HCT116 (cell line): ENCODE data around the gene KCND3. TPM values are rescaled to one million over a fixed set of nuclear protein-coding genes. Genes with fewer than 3 reads are reported as not detected.

Experiments used
- ATAC-seq: fragments of 200-7000 bp; cut with Tn5 transposase; 2 replicates; pipeline ENCODE4 v1.9.1; 2020; ENCODE audit warnings: mild to moderate bottlenecking, moderate library complexity
- BruUV-seq: library from RNA; stranded (reverse); fragments of 400-500 nt; replicated peaks from 2 replicates; lab custom pipeline; 2021; lab: Mats Ljungman, UMichigan
- CTCF ChIA-PET: fragments of 300-600 bp; sonication (Branson Sonifier 250); formaldehyde crosslinking; loops from one replicate; lab custom pipeline; 2021; ENCODE audit warnings: antibody characterized with exemption; lab: Charles Lee
- POLR2A ChIA-PET: fragments of 300-600, 350-600 bp; sonication (Branson Sonifier 250); formaldehyde crosslinking; loops from one replicate; lab custom pipeline; 2021; ENCODE audit warnings: antibody characterized with exemption; lab: Charles Lee
- RAD21 ChIA-PET, 2 experiments: fragments of 300-600 bp; sonication (Branson Sonifier 250); formaldehyde crosslinking; loops; one replicate each; lab custom pipeline; 2023; ENCODE audit warnings: low total read pairs in 2 of 2; ENCODE audit not compliant: uncharacterized antibody in 2 of 2, unreplicated experiment in 2 of 2, low non-redundant PET in 1 of 2; lab: Charles Lee
- DNase-seq: peaks from one replicate; pipeline ENCODE4 v3.0.0-alpha.2; 2010; ENCODE audit warnings: low read depth, low spot score
- H2AFZ ChIP-seq: fragments of 200-600 bp; shearing (Covaris generic), sonication (generic); 2 replicates; pipeline ENCODE4 v1.6.1; 2017; ENCODE audit warnings: low read depth, mixed run types, mixed read lengths, antibody characterized with exemption, low read length; ENCODE audit not compliant: poor library complexity, severe bottlenecking
- H3K27ac ChIP-seq: 2 replicates; pipeline ENCODE4 v1.5.1; 2012; ENCODE audit warnings: low read depth, low read length
- H3K27me3 ChIP-seq: fragments of 200-600 bp; sonication (generic); 2 replicates; pipeline ENCODE4 v1.6.1; 2016; ENCODE audit warnings: mixed run types, low read length, mixed read lengths; ENCODE audit not compliant: insufficient read depth
- H3K36me3 ChIP-seq, 2 experiments: fragments of 200-500 bp in 1 of 2; fragments of 200-600 bp in 1 of 2; sonication (Bioruptor generic) in 1 of 2; sonication (generic) in 1 of 2; 2 replicates each; pipeline versions ENCODE4 v1.5.1 to v1.6.1; 2014 to 2016; ENCODE audit warnings: low read length in 2 of 2, inconsistent platforms in 1 of 2, mixed read lengths in 1 of 2, mixed run types in 1 of 2; ENCODE audit not compliant: insufficient read depth in 2 of 2, control insufficient read depth in 1 of 2
- H3K4me1 ChIP-seq, 2 experiments: fragments of 200-600 bp in 1 of 2; sonication (generic) in 1 of 2; 2 replicates each; pipeline versions ENCODE4 v1.5.1 to v1.6.1; 2012 to 2017; ENCODE audit warnings: low read length in 2 of 2, inconsistent platforms in 1 of 2, mild to moderate bottlenecking in 1 of 2, mixed read lengths in 1 of 2, mixed run types in 1 of 2, moderate library complexity in 1 of 2; ENCODE audit not compliant: insufficient read depth in 2 of 2, control insufficient read depth in 1 of 2
- H3K4me2 ChIP-seq: fragments of 200-600 bp; sonication (generic); 2 replicates; pipeline ENCODE4 v1.6.1; 2017; ENCODE audit warnings: mixed run types, low read length, mixed read lengths
- H3K4me3 ChIP-seq, 2 experiments: fragments of 200-600 bp in 1 of 2; sonication (generic) in 1 of 2; replicated peaks in 1 of 2; 2 replicates each; pipeline ENCODE4 v1.5.1; 2011 to 2016; ENCODE audit warnings: low read length in 2 of 2, control low read depth in 1 of 2, low read depth in 1 of 2, mild to moderate bottlenecking in 1 of 2, mixed read lengths in 1 of 2, mixed run types in 1 of 2
- H3K79me2 ChIP-seq: fragments of 200-600 bp; sonication (generic); 2 replicates; pipeline ENCODE4 v1.6.1; 2017; ENCODE audit warnings: mild to moderate bottlenecking, mixed run types, low read length, moderate library complexity, mixed read lengths; ENCODE audit not compliant: insufficient read depth
- H3K9ac ChIP-seq: fragments of 200-600 bp; sonication (generic); 2 replicates; pipeline ENCODE4 v1.6.1; 2016; ENCODE audit warnings: low read length, mixed read lengths
- H3K9me2 ChIP-seq: fragments of 200-600 bp; sonication (generic), shearing (Covaris generic); 2 replicates; pipeline ENCODE4 v1.6.1; 2017; ENCODE audit warnings: mixed run types, mild to moderate bottlenecking, moderate library complexity; ENCODE audit not compliant: insufficient read depth
- H3K9me3 ChIP-seq, 2 experiments: fragments of 200-500 bp in 1 of 2; fragments of 200-600 bp in 1 of 2; sonication (Bioruptor generic) in 1 of 2; sonication (generic) in 1 of 2; 2 replicates each; pipeline ENCODE4 v1.6.1; 2014 to 2017; ENCODE audit warnings: low read length in 2 of 2, mixed read lengths in 2 of 2, inconsistent platforms in 1 of 2, low read depth in 1 of 2, mild to moderate bottlenecking in 1 of 2, mixed run types in 1 of 2, moderate library complexity in 1 of 2; ENCODE audit not compliant: control insufficient read depth in 1 of 2, insufficient read depth in 1 of 2
- H4K20me1 ChIP-seq: fragments of 200-600 bp; sonication (generic), shearing (Covaris generic); 2 replicates; pipeline ENCODE4 v1.6.1; 2017; ENCODE audit warnings: mixed run types, mild to moderate bottlenecking, moderate library complexity; ENCODE audit not compliant: insufficient read depth
- CBX3 ChIP-seq: IDR thresholded peaks from 2 replicates; pipeline ENCODE4 v1.6.1; 2012; ENCODE audit warnings: low read depth
- ELF1 ChIP-seq: IDR thresholded peaks from 2 replicates; pipeline ENCODE4 v1.6.1; 2012; ENCODE audit warnings: low read depth, borderline replicate concordance
- EZH2 ChIP-seq: fragments of 200-600 bp; sonication (generic); IDR thresholded peaks from 2 replicates; pipeline ENCODE4 v1.6.1; 2017; ENCODE audit warnings: antibody characterized with exemption, mixed run types
- EZH2phosphoT487 ChIP-seq: fragments of 200-600 bp; IDR thresholded peaks from 2 replicates; pipeline ENCODE4 v1.6.1; 2018; ENCODE audit warnings: antibody characterized with exemption, borderline replicate concordance
- FOSL1 ChIP-seq: IDR thresholded peaks from 2 replicates; pipeline ENCODE4 v1.6.1; 2012; ENCODE audit warnings: low read depth
- RAD21 ChIP-seq: IDR thresholded peaks from 2 replicates; pipeline ENCODE4 v1.6.1; 2012; ENCODE audit warnings: low read depth, mild to moderate bottlenecking
- SIN3A ChIP-seq: IDR thresholded peaks from 2 replicates; pipeline ENCODE4 v1.6.1; 2012; ENCODE audit warnings: low read depth
- SRF ChIP-seq: IDR thresholded peaks from 2 replicates; pipeline ENCODE4 v1.6.1; 2012; ENCODE audit warnings: low read depth
- YY1 ChIP-seq: IDR thresholded peaks from 2 replicates; pipeline ENCODE4 v1.6.1; 2011; ENCODE audit warnings: low read length, low read depth, moderate library complexity, mild to moderate bottlenecking; ENCODE audit not compliant: insufficient replicate concordance; ENCODE audit errors: extremely low read depth
- ZFX ChIP-seq: fragments of 450-650 bp; IDR thresholded peaks from 2 replicates; pipeline ENCODE4 v1.6.1; 2017
- intact Hi-C: fragments of 100-400 bp; cut with micrococcal nuclease; formaldehyde crosslinking; loops from 2 replicates; pipeline ENCODE4 v1.10.0; 2022
- total RNA-seq: library from RNA; stranded (reverse); gene quantifications from one replicate; pipeline ENCODE4 v1.2.1, GENCODE V29; 2021; ENCODE audit not compliant: unreplicated experiment
- TF ChIP-seq, protein P1 (sequence below): IDR thresholded peaks from 2 replicates; pipeline ENCODE4 v1.6.1; 2012; ENCODE audit warnings: low read depth
- TF ChIP-seq, protein P2 (sequence below): IDR thresholded peaks from 2 replicates; pipeline ENCODE4 v1.6.1; 2012
- TF ChIP-seq, protein P3 (sequence below), 3 experiments: fragments of 200-600 bp in 1 of 3; sonication (generic) in 1 of 3; IDR thresholded peaks in 2 of 3; conservative IDR thresholded peaks in 1 of 3; 2 replicates each; pipeline ENCODE4 v1.5.1; 2012 to 2017; ENCODE audit warnings: low read depth in 2 of 3, low read length in 2 of 3, antibody characterized with exemption in 1 of 3, borderline replicate concordance in 1 of 3, control low read depth in 1 of 3, mild to moderate bottlenecking in 1 of 3, mixed read lengths in 1 of 3, mixed run types in 1 of 3, moderate library complexity in 1 of 3; ENCODE audit not compliant: insufficient read depth in 1 of 3
- TF ChIP-seq, protein P4 (sequence below): IDR thresholded peaks from 2 replicates; pipeline ENCODE4 v1.6.1; 2012

The KCND3 gene
- total RNA-seq, 1 experiment from 2014 or later, result 0.44 TPM

DNA sequence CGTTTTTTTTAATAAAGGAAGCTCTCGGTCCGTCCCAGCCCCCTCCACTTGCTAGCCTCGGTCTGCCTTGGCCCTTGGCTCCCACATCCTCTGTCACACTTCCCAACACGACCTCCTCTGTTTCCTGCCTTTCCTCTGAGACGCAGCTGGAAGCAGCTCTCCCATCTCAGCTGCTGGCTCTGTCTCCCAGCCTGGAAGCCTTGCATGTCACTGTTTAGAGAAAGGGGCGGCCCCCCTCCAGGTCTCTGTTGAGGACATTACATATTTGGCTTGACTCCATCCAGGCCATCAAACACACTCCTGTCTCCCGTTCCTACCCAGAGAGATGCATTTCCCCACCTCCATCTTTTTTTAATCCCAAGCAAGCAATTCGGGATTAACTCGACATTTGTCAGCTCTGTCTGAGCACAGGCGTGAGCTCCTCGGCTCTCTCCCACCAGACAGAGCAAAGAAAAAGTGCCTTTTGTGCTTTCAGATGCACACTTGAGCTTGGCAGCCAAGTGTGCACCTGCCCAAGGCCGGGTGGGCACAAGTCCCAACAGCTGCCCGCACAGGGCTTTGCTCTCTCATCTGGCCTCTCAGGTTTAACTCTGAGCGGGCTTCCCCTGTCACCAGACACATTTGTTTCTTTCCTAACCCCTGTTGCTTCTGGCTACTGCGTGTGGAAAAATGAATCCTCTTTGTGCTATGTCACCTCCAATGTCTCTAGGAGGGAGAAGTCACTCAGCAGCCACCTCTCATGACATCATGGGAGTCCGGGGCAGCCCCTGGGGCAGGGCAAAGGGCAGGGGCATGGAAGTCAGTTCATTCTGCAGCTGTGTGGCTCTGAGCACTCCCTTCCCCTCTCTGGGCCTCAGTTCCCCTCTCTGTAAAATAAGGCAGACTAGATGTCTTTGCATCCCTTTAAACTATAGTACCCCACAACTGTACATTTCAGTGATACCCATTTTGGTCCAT, 108.3 kb downstream of the KCND3 start:
- H3K4me1 ChIP-seq, result no peaks in the 10 kb centered on the region
- intact Hi-C loops, result no loop called here
- CTCF ChIA-PET, result no interaction called here
- BruUV-seq, result no TSS peak
- RAD21 ChIA-PET, result no interaction called here
- no peak for DNase-seq
- TF ChIP-seq EZH2phosphoT487 (no peak), SRF (no peak), ELF1 (no peak)
- TF ChIP-seq, all 23 proteins: peak for 0
- Histone ChIP-seq H3K27me3 (peaks cover 67% of the 10 kb centered on the region), H3K9me2 (no peaks in the 10 kb centered on the region), H3K4me3 (no peak overlapping the region), H3K27ac (no peak overlapping the region), H3K9ac (no peak overlapping the region), H3K79me2 (no peaks in the 10 kb centered on the region), H3K4me2 (no peak overlapping the region), H3K36me3 (no peaks in the 10 kb centered on the region), H2AFZ (no peak overlapping the region), H4K20me1 (no peaks in the 10 kb centered on the region), H3K9me3 (no peaks in the 10 kb centered on the region)
- no peak for ATAC-seq
- POLR2A ChIA-PET, result no interaction called here

DNA sequence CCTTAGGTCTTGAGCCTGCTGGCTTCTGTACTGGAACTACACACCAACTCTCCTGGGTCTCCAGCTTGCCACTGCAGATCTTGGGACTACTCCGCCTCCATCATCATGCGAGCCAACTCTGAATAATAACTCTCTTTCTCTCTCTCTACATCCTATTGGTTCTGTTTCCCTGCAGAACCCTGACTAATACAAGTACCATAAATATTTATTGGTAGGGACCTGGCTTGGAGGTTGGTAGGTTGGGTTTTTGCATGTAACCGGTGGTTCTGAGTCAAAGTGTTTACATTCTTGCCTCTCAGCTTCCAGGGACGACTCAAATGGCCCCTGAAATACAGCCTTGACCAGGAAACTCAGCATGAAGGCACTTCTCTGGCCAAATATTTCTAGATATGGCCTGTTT, 110.4 kb downstream of the KCND3 start:
- Histone ChIP-seq H3K27ac (no peak overlapping the region), H3K9me3 (no peaks in the 10 kb centered on the region), H3K27me3 (peaks cover 72% of the 10 kb centered on the region), H3K4me2 (no peak overlapping the region), H2AFZ (no peak overlapping the region), H4K20me1 (no peaks in the 10 kb centered on the region), H3K4me3 (no peak overlapping the region), H3K4me1 (no peaks in the 10 kb centered on the region), H3K79me2 (no peaks in the 10 kb centered on the region), H3K9me2 (no peaks in the 10 kb centered on the region), H3K36me3 (no peaks in the 10 kb centered on the region), H3K9ac (no peak overlapping the region)
- POLR2A ChIA-PET, result no interaction called here
- intact Hi-C loops, result no loop called here
- RAD21 ChIA-PET, result no interaction called here
- DNase-seq (no peak), ATAC-seq (no peak)
- CTCF ChIA-PET, result no interaction called here
- BruUV-seq, result no TSS peak
- no peak for TF ChIP-seq EZH2phosphoT487
- TF ChIP-seq, protein P1, sequence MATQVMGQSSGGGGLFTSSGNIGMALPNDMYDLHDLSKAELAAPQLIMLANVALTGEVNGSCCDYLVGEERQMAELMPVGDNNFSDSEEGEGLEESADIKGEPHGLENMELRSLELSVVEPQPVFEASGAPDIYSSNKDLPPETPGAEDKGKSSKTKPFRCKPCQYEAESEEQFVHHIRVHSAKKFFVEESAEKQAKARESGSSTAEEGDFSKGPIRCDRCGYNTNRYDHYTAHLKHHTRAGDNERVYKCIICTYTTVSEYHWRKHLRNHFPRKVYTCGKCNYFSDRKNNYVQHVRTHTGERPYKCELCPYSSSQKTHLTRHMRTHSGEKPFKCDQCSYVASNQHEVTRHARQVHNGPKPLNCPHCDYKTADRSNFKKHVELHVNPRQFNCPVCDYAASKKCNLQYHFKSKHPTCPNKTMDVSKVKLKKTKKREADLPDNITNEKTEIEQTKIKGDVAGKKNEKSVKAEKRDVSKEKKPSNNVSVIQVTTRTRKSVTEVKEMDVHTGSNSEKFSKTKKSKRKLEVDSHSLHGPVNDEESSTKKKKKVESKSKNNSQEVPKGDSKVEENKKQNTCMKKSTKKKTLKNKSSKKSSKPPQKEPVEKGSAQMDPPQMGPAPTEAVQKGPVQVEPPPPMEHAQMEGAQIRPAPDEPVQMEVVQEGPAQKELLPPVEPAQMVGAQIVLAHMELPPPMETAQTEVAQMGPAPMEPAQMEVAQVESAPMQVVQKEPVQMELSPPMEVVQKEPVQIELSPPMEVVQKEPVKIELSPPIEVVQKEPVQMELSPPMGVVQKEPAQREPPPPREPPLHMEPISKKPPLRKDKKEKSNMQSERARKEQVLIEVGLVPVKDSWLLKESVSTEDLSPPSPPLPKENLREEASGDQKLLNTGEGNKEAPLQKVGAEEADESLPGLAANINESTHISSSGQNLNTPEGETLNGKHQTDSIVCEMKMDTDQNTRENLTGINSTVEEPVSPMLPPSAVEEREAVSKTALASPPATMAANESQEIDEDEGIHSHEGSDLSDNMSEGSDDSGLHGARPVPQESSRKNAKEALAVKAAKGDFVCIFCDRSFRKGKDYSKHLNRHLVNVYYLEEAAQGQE, result no peak
- no peak for TF ChIP-seq RAD21
- TF ChIP-seq EZH2, result no peak
- TF ChIP-seq FOSL1, result no peak
- TF ChIP-seq, protein P2, sequence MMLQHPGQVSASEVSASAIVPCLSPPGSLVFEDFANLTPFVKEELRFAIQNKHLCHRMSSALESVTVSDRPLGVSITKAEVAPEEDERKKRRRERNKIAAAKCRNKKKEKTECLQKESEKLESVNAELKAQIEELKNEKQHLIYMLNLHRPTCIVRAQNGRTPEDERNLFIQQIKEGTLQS, result no peak
- TF ChIP-seq ELF1, result no peak
- TF ChIP-seq YY1, result no peak
- TF ChIP-seq CBX3, result no peak
- TF ChIP-seq SIN3A, result no peak
- TF ChIP-seq, protein P3, sequence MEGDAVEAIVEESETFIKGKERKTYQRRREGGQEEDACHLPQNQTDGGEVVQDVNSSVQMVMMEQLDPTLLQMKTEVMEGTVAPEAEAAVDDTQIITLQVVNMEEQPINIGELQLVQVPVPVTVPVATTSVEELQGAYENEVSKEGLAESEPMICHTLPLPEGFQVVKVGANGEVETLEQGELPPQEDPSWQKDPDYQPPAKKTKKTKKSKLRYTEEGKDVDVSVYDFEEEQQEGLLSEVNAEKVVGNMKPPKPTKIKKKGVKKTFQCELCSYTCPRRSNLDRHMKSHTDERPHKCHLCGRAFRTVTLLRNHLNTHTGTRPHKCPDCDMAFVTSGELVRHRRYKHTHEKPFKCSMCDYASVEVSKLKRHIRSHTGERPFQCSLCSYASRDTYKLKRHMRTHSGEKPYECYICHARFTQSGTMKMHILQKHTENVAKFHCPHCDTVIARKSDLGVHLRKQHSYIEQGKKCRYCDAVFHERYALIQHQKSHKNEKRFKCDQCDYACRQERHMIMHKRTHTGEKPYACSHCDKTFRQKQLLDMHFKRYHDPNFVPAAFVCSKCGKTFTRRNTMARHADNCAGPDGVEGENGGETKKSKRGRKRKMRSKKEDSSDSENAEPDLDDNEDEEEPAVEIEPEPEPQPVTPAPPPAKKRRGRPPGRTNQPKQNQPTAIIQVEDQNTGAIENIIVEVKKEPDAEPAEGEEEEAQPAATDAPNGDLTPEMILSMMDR (IDR thresholded peaks at IDR 0.05 in 2 of 3, conservative IDR thresholded peaks at IDR 0.05 in 1 of 3; ENCODE audit: borderline replicate concordance in 1 of 3, insufficient read depth in 1 of 3, low read depth in 2 of 3, low read length in 2 of 3), result no peak
- TF ChIP-seq ZFX, result no peak
- TF ChIP-seq, protein P4, sequence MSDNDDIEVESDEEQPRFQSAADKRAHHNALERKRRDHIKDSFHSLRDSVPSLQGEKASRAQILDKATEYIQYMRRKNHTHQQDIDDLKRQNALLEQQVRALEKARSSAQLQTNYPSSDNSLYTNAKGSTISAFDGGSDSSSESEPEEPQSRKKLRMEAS, result no peak
